GM19043 (cell line): ENCODE results near the gene TSHZ2.
"Not testable (repeated sequence)": the region's sequence is repeated elsewhere in the genome, so short reads cannot be mapped to it uniquely, and the experiment has no call there.

Experiments
- ATAC-seq: cut with Tn5 transposase; IDR thresholded peaks from one replicate; pipeline ENCODE4 v1.9.1; 2021; ENCODE audit warnings: low read depth; ENCODE audit not compliant: unreplicated experiment

Gene TSHZ2

GRCh38 chr20:53297154-53297529 is 325.0 kb downstream of the TSHZ2 start:
- ATAC-seq = no peak

DNA sequence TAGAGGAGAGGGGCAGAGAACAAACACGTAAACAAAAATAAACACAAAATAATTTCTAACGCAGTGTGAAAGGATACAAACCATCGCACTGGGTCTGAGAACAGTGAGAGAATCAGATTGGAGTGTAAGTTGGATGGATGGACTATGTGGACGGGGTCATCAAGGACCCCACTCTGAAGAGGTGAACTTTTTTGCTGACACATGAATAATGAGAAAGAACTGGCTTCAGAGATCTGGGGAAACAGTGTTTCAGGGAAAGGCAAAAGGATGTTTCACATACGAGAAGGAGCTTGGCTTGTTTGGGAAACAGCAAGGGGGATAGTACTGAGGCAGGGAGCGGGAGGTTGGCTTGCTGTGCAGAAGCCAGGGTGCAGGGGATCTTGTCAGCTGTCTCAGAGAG is 326.1 kb downstream of the TSHZ2 start:
- no peak for ATAC-seq

- no peak for ATAC-seq
Measured at GRCh38 chr20:53298911-53299310, 326.8 kb downstream of the TSHZ2 start.

- no peak for ATAC-seq
Measured at GRCh38 chr20:53299831-53300230, 327.7 kb downstream of the TSHZ2 start.

DNA sequence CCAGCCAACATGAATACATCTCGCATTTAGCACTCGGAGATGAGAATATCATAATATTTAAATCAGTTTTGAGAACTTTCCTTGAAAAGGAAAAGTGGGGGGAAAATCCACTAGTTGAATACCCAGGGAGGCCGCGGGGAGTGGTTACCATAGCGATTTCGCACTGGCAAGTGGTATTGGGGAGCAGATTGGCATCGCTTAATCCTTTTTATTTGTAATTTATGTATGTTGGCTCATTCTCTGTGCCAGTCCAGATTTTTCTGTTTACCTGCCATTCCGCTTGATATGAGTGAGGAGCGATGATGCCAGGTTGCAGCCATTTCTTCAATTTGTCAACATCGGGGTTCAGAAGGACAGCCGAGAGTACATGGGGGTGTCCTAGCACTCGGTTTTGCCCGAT is 329.7 kb downstream of the TSHZ2 start:
- no peak for ATAC-seq

GRCh38 chr20:53302695-53303412 is 330.7 kb downstream of the TSHZ2 start:
- no peak for ATAC-seq

- ATAC-seq = no peak
Measured at GRCh38 chr20:53303413-53303760, 331.2 kb downstream of the TSHZ2 start.

DNA sequence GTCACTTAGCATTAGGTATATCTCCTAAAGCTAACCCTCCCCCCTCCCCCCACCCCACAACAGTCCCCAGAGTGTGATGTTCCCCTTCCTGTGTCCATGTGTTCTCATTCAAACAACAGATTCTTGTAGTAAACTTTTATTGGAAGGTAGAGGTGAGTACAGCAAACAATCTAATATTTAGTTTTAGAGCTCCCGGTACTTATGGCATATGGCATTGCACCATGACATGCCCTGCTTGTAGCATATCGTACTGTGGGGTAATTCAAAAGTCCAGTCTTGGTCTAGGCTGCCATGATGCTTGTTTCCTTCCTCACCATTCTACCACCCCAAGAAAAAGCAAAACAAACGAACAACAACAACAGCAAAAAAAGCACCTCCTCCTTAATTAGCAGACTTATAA is 332.0 kb downstream of the TSHZ2 start:
- ATAC-seq = no peak

GRCh38 chr20:53306192-53306805 is 334.1 kb downstream of the TSHZ2 start:
- ATAC-seq = no peak

GRCh38 chr20:53307964-53308597 is 335.9 kb downstream of the TSHZ2 start:
- no peak for ATAC-seq

DNA sequence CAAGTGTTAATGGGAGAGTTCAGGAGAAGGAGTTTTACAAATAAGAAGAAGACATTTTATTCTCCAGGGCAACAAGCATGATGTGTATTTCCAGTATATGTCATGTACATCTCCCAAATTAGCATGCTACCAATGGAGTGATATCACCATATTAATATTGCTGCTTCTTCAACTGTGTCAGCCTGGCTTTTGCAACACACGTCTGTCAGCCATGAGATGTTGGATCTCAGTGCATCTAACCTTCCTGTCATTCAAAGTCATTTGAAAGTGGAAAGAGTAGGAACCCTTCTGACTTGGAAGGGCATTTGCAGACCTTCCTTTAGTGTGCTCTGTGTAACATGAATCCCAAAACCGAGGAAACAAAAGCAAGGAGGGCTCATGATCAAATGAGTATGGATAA is 337.4 kb downstream of the TSHZ2 start:
- no peak for ATAC-seq

DNA sequence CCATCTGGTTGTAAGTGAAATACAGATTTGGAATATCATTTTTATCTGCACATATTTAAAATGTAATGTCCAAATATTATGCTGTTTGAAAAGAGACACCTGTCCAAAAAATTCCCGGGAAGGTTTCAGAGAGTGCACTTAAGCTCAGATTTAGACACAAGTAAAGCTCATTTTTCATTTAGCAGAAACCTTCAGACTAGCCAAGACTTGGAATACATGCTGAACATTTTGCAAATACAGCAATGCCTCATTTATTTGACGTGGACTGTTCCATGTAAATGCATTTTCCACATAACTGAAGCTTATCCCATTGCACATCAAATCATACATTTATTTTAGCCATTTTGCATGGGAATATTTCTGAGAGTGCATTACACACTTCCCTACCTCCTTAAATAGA is 340.8 kb downstream of the TSHZ2 start:
- no peak for ATAC-seq

DNA sequence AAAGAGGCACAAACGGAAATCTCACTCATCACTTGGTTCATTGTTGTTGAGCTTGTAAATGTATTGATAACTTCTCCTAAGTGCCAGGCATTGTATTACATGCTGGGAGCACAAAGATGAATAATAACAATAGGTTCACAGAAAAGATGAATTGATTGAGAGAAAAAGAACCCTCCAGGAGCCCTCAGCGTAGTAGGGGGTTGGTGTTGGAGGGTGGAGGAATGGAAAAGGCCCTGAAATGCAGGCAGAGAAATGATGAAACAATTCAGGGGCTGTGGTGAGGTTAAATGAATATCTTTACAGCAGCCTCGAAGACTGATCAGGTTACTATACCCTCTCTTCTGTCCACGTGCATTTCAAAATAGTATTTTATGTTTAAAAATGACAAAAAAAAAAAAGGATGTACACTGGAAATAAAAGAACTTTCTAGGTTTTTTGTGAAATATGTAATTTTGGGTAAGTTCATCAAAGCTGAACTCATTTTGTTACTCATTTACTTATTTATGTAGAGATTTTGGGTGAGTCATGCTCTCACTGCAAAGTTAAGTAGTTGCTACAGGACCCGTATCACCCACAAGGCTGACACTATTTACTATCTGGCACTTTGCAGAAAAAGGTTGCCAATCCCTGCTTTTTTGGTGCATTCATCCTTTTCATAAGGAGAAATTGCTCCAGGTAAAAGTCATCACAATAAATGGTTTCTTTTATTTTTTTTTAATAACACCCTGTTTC is 344.2 kb downstream of the TSHZ2 start:
- ATAC-seq = no peak

GRCh38 chr20:53319200-53319599 is 347.0 kb downstream of the TSHZ2 start:
- ATAC-seq = no peak

- ATAC-seq = no peak
Measured at GRCh38 chr20:53319716-53320115, 347.6 kb downstream of the TSHZ2 start.

DNA sequence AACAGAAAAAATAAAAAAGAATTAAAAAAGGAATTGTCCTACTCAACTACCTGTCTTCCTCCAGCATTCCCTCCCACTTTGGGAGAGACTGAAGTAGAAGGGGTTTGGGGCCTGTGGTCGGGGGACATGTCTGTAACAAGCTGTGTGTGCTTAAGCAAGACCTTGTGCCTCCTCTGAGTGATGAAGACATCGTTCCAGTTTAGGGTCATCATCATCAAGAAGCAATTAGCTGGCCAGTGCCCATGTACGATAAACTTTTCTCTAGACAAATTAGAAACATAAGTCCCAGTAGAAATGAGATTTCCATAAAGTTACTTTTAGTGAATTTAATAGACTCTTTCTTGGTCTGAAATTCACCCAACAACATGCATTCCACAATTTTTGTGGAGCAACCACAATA is 348.5 kb downstream of the TSHZ2 start:
- no peak for ATAC-seq

- no peak for ATAC-seq
Measured at GRCh38 chr20:53321596-53321995, 349.4 kb downstream of the TSHZ2 start.

- no peak for ATAC-seq
Measured at GRCh38 chr20:53322651-53323050, 350.5 kb downstream of the TSHZ2 start.

DNA sequence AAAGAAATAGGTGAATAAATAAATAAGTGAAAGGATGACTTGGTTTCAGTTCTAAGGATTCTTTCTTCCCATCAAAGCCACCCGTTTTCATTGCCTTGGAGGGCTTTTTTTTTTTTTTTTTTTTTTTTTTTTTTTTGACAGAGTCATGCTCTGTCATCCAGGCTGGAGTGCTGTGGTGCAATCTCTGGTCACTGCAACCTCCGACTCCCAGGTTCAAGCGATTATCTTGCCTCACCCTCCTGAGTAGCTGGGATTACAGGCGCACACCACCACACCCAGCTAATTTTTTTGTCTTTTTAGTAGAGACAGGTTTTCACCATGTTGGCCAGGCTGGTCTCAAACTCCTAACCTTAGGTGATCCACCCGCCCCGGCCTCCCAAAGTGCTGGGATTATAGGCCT is 351.3 kb downstream of the TSHZ2 start:
- not testable (repeated sequence) for ATAC-seq

- no peak for ATAC-seq
Measured at GRCh38 chr20:53324816-53325215, 352.7 kb downstream of the TSHZ2 start.

DNA sequence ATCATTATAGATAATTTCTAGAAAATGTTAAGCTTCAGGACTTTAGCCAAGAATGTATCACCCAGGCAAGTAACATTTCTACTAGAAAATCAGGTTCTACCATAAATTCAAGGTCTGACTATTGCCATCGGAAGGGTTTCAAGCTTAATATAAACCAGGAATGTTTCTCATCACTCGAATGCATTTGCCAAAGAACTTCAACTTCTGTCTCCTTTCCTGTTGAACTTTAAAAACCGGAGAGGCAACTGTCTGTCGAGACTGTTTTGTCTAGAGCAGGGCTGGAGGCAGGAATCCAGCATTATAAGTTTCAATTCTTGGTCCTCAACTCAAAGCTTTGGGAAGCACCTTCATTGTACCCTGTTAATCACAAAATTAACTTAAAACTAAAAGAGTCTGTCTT is 356.8 kb downstream of the TSHZ2 start:
- ATAC-seq = no peak
